T-helper 9 cell (primary cell): ENCODE measurements around the gene EPHA8.

Experiments used
- DNase-seq: peaks from one replicate; pipeline ENCODE4 v3.0.0-alpha.2; 2020

The EPHA8 gene

DNA sequence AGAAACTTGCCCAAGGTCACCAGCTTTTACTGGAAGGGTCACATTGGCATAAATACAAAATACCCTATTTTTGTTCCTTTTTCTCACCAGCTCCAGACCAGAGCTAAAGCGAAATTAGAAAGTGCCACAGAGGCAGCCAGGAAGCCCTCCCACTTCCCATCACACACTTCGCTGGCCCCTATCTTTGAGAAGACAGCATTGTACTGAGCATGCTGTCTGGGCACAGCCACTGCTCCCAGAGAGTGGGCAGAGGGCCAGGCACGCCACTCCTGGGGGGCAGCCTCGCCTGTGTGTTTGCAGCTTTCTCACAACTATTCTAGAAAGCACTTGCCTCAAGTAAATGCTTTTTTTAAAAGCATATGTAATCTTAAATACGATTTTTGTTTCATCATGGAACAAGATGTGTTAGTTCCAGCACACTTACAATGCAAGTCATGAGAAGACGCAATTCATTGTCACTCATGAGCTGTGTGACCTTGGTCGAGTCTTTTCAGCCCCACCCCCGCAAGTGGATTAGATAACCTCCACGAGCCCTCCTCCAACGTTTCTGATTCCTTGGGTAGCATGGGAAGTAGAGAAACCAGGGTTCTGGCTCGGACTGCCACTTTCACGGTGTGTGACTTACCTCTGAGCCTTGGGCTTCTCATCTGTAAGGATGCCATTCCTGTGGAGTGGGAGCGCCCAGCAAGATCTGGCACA lies 25.7 kb upstream of the EPHA8 start:
- no peak for DNase-seq

DNA sequence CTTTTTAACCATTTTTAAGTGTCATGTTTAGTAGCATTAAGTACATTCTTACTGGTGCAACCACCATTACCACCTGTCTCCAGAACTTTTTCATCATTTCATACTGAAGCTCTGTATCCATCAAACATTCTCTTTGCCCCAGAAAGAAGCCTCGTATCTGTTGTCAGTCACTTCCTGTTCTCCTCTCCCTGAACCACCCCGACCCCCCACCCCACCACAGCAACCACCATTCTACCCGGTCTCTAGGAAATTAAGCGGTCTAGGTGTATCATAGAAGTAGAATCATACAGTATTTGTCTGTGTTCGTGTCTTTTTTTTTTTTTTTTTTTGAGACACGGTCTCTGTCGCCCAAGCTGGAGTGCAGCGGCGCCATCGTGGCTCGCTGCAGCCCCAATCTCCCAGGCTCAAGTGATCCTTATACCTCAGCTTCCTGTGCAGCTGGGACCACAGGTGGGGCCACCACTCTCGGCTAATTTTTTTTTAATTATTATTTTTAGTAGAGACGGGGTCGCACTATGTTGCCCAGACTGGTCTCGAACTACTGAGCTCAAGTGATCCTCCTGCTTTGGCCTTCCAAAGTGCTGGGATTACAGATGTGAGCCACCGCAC lies 23.7 kb upstream of the EPHA8 start:
- no peak for DNase-seq

DNA sequence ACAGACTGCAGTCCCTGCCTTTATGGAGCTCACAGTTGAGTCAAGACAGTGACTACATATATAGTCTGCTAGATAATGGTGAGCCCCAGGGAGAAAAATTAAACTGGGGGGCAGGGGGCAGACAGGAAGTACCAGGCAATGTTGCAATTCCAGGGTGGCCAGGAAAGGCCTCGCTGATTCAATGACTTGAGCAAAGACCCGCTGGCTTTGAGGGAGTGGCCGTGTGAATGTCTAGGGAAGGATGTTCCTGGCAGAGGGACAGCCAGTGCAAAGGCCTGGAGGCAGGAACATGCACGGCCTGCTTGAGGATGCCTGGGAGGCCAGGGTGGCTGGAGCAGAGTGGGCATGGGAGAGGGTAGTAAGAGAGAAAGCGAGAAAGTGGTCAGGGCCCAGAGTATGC lies 23.0 kb upstream of the EPHA8 start:
- DNase-seq = no peak

DNA sequence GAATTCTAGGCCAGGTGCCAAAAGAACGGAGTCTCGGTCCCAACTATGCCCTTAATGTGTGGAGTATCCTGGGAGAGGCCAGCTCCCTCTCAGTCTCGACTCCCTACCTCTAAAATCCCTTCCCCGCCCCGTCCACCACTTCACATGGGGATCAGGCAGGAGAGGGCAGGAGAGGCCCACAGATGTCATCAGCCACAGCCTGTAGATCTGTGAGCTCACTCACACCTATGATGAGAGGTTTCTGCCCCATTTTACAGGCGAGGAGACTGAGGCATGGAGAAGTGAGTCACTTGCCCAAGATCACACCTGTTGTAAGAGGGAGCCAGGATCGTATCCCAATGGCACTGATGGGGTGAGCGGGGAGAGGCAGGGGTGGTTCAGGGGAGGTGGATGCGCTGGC lies 20.4 kb upstream of the EPHA8 start:
- DNase-seq = no peak

DNA sequence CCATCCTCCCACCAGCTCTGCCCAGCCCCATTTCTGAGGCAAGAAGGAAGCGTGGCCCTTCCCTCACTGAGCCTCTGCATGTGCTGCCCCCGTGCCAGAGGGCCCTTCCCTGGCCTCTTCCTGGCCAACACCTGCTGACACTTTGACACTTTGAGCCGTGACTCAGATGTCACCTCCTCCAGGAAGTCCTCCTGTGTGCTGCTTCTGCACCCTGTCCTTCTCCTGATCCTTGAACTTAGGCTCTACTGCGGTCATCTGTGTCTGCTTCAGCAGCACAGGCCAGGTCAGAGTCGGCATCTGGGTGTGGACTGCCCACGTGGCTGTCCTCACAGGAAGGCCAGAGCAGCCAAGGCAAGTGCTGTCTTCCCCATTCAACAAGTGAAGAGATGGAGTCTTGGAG lies 19.6 kb upstream of the EPHA8 start:
- DNase-seq = no peak

DNA sequence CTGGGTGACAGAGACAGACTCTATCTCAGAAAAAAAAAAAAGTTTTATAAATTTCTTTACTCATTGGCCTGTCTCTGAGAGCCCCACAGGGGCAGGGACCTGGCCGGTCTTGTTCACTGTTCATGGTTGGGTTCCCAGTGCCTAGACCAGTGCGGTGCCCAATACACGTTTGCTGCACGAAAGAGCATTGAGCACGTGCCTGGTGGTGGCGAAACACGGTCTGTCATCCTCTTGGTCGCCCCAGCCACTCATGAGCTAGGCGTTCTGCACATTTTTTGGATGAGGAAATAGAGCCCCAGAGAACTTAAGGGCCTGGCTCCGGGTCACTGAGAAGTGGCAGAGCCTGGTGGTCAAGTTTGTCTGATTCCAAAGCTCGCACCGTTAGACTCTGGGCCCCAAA lies 18.7 kb upstream of the EPHA8 start:
- DNase-seq = no peak

DNA sequence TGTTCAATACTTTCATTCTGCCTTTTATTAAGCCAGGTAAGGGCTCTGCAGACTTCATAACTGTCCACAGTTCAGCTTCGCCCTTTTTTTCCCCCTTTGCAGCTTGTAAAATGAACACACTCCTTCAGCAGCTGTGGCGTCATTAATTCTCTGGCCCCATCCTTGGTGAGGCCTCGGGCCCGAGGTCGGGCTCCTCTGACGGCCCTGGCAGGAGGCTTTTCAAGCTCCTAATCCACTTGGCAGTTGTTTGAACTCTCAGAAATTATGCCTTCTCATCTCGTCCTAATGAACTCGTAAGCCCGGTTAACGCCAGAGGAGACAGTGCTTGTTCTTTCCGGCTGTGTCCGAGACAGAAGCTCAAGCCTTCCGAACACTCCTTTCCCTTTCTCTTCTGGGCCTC lies 18.1 kb upstream of the EPHA8 start:
- DNase-seq = no peak

DNA sequence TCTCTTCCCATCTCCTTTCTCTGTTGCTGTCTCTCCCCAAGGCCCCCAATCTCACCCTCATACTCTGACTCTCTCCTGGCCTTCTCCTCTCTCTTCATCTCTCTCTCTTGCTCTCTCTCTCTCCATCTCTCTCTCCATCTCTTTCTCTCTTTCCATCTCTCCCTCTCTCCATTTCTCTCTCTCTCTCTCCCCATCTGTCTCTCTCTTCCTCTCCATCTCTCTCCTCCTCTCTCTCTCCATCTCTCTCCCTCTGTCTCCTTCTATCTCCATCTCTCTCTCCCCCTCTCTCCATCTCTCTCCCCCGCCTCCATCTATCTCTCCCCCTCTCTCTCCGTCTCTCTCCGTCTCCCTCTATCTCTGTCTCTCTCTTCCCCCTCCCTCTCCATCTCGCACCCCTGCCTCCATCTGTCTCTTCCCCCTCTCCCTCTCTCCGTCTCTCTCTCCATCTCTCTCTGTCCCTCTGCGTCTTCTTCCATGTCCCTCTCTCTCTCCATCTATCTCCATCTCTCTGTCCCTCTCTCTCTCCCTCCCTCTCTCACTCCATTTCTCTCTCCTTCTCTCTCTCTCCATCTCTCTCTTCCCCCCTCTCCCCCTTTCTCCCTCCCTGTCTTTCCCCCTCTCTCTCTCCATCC lies 16.0 kb upstream of the EPHA8 start:
- no peak for DNase-seq

DNA sequence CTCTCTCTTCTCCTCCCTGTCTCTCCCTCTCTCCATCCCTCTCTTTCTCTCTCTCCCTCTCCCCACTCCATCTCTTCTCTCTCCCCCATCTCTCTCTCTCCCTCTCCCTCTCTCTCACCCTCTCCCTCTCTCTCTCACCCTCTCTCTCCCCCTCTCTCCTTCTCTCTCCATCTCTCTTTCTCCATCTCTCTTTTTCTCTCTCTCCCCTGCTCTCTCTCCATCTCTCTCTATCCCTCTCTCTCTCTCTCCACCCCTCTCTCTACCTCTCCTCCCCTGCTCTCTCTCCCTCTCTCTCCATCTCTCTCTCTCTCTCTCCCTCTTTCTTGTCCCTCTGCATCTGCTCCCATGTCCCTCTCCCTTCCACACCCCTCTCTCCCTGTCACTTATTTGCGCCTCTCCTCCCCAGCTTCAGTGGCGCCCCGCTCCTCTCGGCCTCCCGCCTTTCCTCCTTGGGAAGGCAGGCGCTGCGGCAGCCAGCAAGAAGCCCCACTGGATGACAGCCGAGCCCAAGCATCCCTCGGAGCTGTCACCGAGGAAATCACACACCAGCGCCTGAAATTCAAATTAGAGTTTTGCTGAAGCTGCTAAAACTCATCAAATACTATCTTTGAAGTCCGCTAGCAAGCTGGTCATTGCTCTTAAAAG lies 15.3 kb upstream of the EPHA8 start:
- no peak for DNase-seq

DNA sequence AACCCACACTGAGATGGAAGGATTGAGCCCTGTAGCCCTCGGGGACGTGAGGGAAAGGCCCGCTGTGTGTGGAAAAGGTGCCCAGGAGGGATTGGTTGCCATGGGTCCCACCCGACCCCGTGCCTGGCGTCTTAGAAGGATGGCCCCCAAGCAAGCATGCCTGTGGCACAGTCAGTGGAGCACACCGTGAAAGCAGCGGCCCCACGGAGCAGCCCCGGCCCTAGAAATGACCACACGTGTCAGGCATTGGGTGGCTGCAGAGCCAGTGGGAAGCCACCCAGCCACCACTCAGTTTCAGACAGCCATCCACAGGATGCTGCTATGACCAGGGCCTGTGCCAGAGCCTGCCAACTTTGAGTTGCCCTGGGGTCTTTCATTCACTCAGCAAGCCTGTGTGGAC lies 13.3 kb upstream of the EPHA8 start:
- DNase-seq = no peak

DNA sequence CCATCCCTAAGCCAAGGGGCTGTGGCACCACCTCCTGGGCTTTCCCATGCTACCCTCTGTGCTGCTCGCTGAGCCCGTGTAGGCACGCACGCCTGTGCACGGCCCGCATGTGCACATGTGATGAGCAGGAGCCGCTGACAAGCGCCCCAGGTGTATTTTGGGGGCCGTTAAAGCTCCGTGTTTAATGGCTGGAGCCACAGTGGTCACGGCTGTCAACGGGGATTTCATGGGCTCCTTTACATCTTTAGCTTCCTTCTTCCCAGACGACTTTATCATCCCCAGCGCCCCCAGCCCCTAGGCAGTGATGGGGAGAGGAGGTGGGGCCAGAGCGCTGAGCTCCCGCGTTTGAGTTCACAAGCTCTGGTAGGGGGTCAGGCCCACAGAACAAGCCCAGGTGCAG lies 11.7 kb upstream of the EPHA8 start:
- no peak for DNase-seq

DNA sequence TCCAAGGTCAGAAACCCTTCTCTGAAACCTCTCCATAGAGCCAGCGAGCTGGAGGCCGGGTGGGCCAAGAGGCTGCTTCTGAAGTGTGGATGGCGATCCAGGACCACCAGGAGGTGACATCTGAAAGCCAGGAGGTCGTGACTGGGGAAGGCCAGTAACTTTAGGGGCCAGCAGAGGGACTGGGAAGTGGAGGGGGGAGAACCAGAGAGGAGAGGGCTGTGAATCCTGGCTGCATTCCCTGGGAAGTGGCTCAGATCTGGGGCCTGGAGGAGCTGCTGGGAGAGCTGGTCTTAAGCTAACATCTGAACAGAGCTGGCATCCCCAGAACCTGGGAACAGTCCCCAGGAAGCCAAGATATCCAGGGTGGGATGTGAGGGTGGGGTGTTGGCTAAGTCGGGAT lies 11.3 kb upstream of the EPHA8 start:
- DNase-seq = no peak

DNA sequence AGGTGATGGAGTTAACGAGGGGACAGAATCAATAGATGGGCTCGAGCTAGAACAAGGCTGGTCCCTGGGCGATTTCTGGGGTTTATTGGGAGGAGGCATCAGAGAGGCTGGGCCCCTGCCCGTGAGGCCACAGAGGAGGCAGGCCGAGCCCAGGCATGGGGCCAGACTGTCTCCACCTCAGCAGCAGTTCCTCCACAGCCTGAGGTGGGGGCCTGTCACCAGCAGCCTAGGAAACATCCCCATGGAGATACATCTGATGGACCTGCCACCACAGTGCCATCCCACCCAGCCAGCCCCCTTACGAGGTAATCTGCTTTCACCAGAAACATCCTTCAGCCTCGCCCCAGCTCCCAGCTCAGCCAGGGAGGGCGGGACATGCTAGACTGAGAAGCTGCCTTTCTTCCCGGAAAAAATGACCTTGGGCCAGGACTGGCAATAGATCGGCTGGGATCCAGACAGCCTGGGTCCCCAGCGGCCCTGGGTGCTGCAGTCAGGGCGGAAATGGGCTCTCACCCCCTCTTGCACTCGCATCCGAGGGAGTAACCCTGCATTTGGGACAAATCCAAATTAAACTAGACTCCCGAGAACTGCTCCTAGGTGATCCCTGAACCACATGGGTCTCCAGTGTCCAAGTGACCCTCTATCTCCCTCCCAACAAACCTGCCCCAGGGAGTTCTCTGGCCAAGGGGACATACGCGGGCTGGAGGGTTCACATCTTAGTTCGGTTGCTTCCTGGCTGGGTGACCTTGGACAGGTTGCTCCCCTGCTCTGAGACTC lies 10.0 kb upstream of the EPHA8 start:
- no peak for DNase-seq

DNA sequence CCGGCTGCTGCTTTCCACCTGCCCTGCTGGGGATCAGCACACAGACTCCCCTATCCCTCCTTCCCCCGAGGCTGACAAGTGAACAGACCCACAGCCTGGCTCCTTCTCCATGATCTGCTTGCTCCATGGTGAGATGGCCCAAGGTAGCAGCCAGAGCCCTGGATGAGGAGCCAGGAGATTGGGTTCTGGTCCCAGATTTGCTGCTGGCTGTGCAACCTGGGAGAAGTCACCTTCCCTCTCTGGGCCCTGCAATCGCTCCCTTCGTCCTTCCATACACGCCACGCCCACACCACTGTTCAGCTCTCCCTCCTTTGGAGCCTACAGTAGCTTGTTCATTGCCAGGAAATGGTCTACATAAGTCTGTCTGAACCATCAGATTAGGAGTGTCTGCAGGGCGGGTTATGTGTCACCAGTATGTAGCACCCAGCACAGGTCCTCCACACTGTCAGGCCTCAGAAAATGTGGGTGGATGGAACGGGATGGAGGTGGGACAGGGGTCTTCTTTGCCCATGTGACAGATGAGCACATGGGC lies 9.2 kb upstream of the EPHA8 start:
- no peak for DNase-seq

DNA sequence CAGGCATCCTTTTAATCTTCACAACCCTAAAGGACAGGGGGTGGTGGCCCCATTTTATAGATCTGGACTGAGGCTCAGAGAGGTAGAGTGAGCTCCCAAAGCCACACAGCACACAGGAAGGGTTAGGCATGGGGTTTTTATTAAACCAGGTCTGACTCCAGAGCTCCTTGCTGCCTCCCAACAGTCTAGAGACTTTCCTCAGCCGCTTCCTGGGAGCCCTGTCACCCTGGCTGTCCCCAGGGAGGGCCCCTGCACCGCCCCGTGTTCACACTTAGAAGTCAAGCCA lies 8.0 kb upstream of the EPHA8 start:
- DNase-seq = no peak

DNA sequence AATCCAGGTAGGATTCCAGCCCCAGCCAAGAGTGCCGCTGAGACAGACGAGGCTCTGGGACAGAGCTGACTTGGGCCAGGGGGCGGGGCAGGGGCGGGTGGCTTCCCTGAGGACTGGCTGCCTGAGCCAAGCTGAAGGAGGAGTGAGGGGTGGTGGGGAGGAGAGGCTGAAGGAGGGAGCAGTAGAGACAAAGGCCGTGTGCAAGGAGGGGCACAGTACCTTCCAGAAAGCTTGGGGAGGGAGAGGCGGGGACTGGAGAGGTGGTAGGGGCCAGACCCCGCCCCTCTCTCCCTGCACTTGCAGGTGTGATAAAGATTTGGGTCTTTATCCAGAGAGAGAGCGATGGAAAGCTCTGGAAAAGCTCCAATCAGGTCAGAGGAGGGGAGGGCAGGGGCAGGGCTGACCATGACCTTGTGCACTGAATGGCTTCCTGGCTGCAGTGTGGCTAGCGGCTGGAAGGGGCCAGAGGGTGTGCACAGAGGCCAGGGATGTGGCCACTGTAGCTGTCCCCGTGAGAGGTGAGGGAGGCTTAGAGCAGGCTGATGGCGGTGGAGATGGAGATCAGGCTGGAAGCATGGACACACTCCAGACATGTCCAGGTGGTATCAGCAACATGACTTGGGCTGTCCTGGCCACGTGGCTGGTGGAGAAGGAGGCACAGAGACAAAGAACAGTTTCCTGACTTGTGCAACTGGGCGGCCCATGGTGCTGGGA lies 6.7 kb upstream of the EPHA8 start:
- no peak for DNase-seq

DNA sequence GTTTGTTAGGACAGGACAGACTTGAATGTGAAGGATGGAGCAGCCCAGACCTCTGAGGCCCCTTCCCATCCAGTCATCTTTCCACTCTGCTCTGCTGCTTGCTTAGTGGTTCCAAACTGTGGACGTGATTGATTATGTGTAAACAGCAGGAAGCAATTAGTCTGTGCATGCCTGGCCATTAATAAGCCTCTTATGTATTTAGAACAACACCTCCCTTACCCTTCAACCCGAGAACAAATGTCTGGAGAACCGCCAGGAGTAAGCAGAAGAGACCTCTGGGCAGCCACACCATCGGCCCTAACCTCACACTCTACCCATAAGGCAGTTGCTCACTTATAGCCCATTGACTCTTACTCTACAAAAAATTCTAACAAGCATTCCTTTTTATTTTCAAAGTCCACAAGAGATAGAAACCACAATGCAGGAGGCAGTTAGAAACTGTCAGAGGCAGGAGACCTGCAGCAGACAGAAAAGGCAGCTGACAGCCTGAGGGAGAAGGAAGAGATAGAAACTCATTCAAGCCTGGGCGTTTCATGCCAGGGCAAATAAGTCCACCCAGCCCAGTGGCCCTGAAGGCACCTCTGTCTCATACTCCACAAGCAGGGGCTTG lies 5.8 kb upstream of the EPHA8 start:
- DNase-seq = no peak

DNA sequence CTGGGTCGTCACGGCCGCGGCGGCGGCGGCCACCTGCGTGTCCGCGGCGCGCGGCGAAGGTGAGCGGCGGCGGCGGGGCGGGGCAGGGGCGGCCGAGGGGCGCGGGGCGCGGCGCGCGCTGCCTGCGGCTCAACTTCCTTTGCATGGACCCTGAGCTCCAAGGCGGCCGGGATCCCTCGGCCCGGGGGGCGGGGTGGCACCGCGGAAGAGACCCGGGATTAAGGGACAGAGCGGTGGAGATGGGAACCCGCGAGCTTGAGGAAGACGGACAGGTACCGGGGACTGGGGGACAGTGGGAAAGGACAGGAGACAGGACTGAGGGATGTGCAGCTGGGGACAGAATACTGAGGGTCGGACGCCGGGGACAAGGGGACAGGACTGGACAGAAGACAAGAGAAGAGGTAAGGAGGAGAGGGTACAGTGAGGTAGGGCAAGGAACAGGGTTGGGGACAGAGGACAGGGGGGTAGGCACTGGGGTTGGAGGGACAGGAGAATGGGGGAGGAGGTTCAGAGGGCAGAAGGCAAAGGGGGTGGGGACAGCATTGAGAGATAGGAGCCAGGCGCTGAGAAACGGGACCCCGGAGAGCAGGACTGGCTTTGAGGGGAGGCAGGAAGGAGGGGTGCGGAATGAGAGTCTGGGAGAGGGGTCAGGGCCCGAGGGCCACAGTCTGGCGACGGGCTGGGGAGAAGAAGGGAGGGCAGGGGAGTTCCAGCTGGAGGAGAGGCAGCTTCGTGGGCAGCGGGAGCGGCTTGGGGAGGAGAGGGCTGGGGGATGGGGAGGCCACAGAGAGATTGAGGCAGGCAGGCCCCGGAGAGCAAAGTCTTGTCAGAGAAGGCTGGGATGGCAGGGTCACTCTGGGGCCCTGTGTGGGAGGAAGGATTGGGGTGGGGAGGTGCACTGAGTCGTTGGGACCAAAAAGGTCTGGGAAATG lies 648 bp downstream of the EPHA8 start:
- DNase-seq = no peak

DNA sequence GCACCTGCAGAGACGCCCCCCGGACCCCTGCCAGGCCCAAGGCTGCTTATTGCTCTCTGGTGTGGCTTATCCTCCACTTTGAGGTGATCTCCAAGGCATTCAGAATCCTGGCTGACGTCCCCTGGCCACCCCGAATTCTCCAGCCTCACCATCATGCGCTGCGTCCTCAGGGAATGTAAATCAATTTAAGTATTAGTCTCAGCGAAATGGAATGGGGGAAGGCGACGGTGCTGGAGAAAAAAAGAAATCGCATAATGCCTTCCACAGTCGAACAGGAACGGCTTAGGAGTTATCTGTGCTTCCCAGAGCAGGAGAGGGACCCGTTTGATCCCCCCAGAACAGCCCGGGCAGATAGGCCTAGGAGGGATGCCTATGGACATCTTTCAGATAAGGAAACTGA lies 2.9 kb downstream of the EPHA8 start:
- no peak for DNase-seq

DNA sequence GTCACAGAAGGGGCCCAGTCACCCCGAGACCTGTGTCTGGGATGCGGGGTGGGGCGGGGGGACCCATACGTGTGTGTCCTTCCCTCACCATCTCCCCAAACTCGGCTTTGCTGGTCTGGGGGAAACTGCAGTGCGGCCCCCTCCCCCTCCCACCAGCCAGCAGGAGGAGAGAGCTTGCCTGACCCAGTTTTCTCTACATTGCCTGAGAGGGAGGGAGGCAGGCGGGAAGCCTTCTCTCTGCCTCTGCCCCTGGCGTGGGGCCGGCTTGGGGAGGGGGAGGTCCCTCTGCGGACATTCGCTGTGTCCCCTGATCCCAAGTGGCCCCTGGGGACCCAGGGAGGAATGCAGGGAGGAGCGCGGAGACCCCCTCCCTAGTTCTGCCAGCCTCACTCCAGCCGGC lies 3.9 kb downstream of the EPHA8 start:
- no peak for DNase-seq

DNA sequence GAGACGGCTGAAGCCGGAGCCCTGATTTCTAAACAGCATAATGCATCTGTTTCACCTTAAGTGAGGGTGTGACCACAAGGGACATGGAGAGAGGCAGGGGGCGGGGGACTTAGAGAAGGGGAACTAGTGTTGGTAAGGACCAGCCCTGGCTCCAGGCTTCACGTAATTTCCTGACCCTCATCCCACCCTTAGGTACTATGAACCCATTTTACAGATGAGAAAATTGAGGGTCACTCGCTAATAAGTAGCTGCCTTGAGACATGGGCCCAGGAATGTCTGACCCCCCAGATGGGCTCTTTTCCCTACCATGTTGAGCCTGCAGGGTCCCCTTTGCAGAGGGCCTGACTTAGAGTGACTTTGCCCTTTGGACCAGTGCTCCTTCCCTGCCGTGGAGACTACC lies 4.7 kb downstream of the EPHA8 start:
- no peak for DNase-seq
